NCI-H2196 (cell line): ENCODE data around the gene CAP1.
"Not testable (repeated sequence)": the region's sequence is repeated elsewhere in the genome, so short reads cannot be mapped to it uniquely, and the experiment has no call there.

Experiments used
- DNase-seq: peaks from one replicate; lab custom pipeline; 2025; ENCODE audit not compliant: unreplicated experiment; lab: John Stamatoyannopoulos, UW

CAP1 gene

GRCh38 chr1:40040511-40041465 is at the start of gene CAP1:
CAP1 (plus strand) TSS chr1:40040729; CDS start chr1:40059347, 18,618 bp downstream.
- peak; percentile 99 for DNase-seq

GRCh38 chr1:39992234-39992633 is 48.3 kb upstream of the CAP1 start:
- no peak for DNase-seq

GRCh38 chr1:39992888-39993287 is 47.6 kb upstream of the CAP1 start:
- DNase-seq: no peak

- DNase-seq: no peak
Observed at GRCh38 chr1:39995973-39996393, 44.5 kb upstream of the CAP1 start.

GRCh38 chr1:39996396-39997004 is 44.0 kb upstream of the CAP1 start:
- no peak for DNase-seq

- no peak for DNase-seq
Observed at GRCh38 chr1:40001456-40001855, 39.1 kb upstream of the CAP1 start.

- no peak for DNase-seq
Observed at GRCh38 chr1:40003156-40004093, 37.1 kb upstream of the CAP1 start.

- no peak for DNase-seq
Observed at GRCh38 chr1:40004857-40005256, 35.7 kb upstream of the CAP1 start.

GRCh38 chr1:40007481-40008034 is 33.0 kb upstream of the CAP1 start:
- not testable (repeated sequence) for DNase-seq

- no peak for DNase-seq
Observed at GRCh38 chr1:40011198-40011597, 29.3 kb upstream of the CAP1 start.

GRCh38 chr1:40014253-40014706 is 26.2 kb upstream of the CAP1 start:
- DNase-seq: no peak

GRCh38 chr1:40014812-40015594 is 25.5 kb upstream of the CAP1 start:
- DNase-seq: no peak

GRCh38 chr1:40017951-40018575 is 22.5 kb upstream of the CAP1 start:
- no peak for DNase-seq

- DNase-seq: no peak
Observed at GRCh38 chr1:40020447-40021085, 20.0 kb upstream of the CAP1 start.

- no peak for DNase-seq
Observed at GRCh38 chr1:40023379-40023944, 17.1 kb upstream of the CAP1 start.

GRCh38 chr1:40024671-40025070 is 15.9 kb upstream of the CAP1 start:
- DNase-seq: no peak

GRCh38 chr1:40027647-40028046 is 12.9 kb upstream of the CAP1 start:
- no peak for DNase-seq

- no peak for DNase-seq
Observed at GRCh38 chr1:40029608-40030007, 10.9 kb upstream of the CAP1 start.
